ENCODE data around the gene LINC00305. TPM values are rescaled to one million over a fixed set of nuclear protein-coding genes. Genes with fewer than 3 reads are reported as not detected.

LINC00305 gene
- total RNA-seq, 1 donor from 2014 or later = not detected

GRCh38 chr18:64111950-64112349, 36.9 kb downstream of the LINC00305 start:
- DNase-seq = no peak

- no peak for DNase-seq
Measured at GRCh38 chr18:64110692-64111480, 38.0 kb downstream of the LINC00305 start.

GRCh38 chr18:64103986-64104385, 44.9 kb downstream of the LINC00305 start:
- DNase-seq = no peak

GRCh38 chr18:64100116-64100922, 48.6 kb downstream of the LINC00305 start:
- DNase-seq = no peak

GRCh38 chr18:64099244-64099643, 49.6 kb downstream of the LINC00305 start:
- DNase-seq = no peak

GRCh38 chr18:64097497-64097896, 51.4 kb downstream of the LINC00305 start:
- DNase-seq = peak; percentile 8

- no peak for DNase-seq
Measured at GRCh38 chr18:64095056-64095455, 53.8 kb downstream of the LINC00305 start.

- no peak for DNase-seq
Measured at GRCh38 chr18:64094210-64094609, 54.7 kb downstream of the LINC00305 start.

- no peak for DNase-seq
Measured at GRCh38 chr18:64091526-64091925, 57.4 kb downstream of the LINC00305 start.

- DNase-seq = no peak
Measured at GRCh38 chr18:64090876-64091275, 58.0 kb downstream of the LINC00305 start.

- DNase-seq = no peak
Measured at GRCh38 chr18:64083916-64084315, 65.0 kb downstream of the LINC00305 start.

- DNase-seq = no peak
Measured at GRCh38 chr18:64082513-64082912, 66.4 kb downstream of the LINC00305 start.

- DNase-seq = no peak
Measured at GRCh38 chr18:64082054-64082453, 66.8 kb downstream of the LINC00305 start.

- no peak for DNase-seq
Measured at GRCh38 chr18:64073971-64074370, 74.9 kb downstream of the LINC00305 start.

- no peak for DNase-seq
Measured at GRCh38 chr18:64055019-64055418, 93.9 kb downstream of the LINC00305 start.

- DNase-seq = no peak
Measured at GRCh38 chr18:64053246-64053645, 95.6 kb downstream of the LINC00305 start.

- no peak for DNase-seq
Measured at GRCh38 chr18:64052772-64053171, 96.1 kb downstream of the LINC00305 start.

- DNase-seq = no peak
Measured at GRCh38 chr18:64044616-64045015, 104.3 kb downstream of the LINC00305 start.

GRCh38 chr18:64042728-64043358, 106.0 kb downstream of the LINC00305 start:
- DNase-seq = no peak

GRCh38 chr18:64037812-64038414, 111.0 kb downstream of the LINC00305 start:
- DNase-seq = peak; percentile 55

- DNase-seq = no peak
Measured at GRCh38 chr18:64032312-64032711, 116.6 kb downstream of the LINC00305 start.

- DNase-seq = no peak
Measured at GRCh38 chr18:64031411-64031810, 117.5 kb downstream of the LINC00305 start.
